Motor neuron (in vitro differentiated cells): ENCODE results near the gene IL17A. TPM values are rescaled to one million over a fixed set of nuclear protein-coding genes. Genes with fewer than 3 reads are reported as not detected.

Experiments used
- total RNA-seq, 8 experiments: library from RNA; unstranded; fragments of 300-600 nt; gene quantifications; 2 replicates each; pipeline versions ENCODE4 v1.2.3 to v1.2.4, GENCODE V29; 2022

IL17A gene
- total RNA-seq, 8 experiments from 2014 or later, result not detected

Other genes starting within 250 kb of the IL17A start
- gene PKHD1, start 98.8 kb upstream of the IL17A start, total RNA-seq, result under 1 TPM in 7 of 8 experiments, not detected in 1; under 0.01 to 0.14 (median 0.09) TPM
- gene IL17F, start 58.1 kb downstream of the IL17A start, total RNA-seq, result not detected
- 10 to 100 TPM; 12.7 to 92.8 (median 19.4) TPM for gene MCM3, start 98.4 kb downstream of the IL17A start, total RNA-seq
- gene PAQR8, start 175.8 kb downstream of the IL17A start, total RNA-seq, result 10 to 100 TPM in 2 of 8 experiments, 1 to 10 TPM in 5, under 1 TPM in 1; 0.67 to 17.9 (median 5.2) TPM
- gene EFHC1, start 234.0 kb downstream of the IL17A start, total RNA-seq, result 10 to 100 TPM; 15.5 to 74.2 (median 32.0) TPM